CD4-positive, alpha-beta memory T cell (primary cell): ENCODE data around the gene DAZAP1. TPM values are rescaled to one million over a fixed set of nuclear protein-coding genes. Genes with fewer than 3 reads are reported as not detected.

ENCODE experiments used
- CTCF ChIA-PET: fragments of 350-600 bp; sonication (Branson Sonifier 250); formaldehyde crosslinking; loops from one replicate; lab custom pipeline; 2021; ENCODE audit warnings: inconsistent platforms; ENCODE audit not compliant: partially characterized antibody; lab: Charles Lee
- POLR2A ChIA-PET: fragments of 350-600 bp; sonication (Branson Sonifier 250); formaldehyde crosslinking; loops from one replicate; lab custom pipeline; 2021; ENCODE audit not compliant: partially characterized antibody; lab: Charles Lee
- DNase-seq, 5 donors: peaks; one replicate each; pipeline versions ENCODE4 v3.0.0 to v3.0.0-alpha.2; 2020 to 2022; ENCODE audit warnings: mixed read lengths in 1 of 5
- H3K27ac ChIP-seq: one replicate; pipeline ENCODE4 v1.7.0; 2013; ENCODE audit warnings: low read depth, low read length
- H3K27me3 ChIP-seq: 2 replicates; pipeline ENCODE4 v1.7.0; 2013; ENCODE audit warnings: mild to moderate bottlenecking, low read length, moderate library complexity; ENCODE audit not compliant: insufficient read depth
- H3K36me3 ChIP-seq: 2 replicates; pipeline ENCODE4 v1.7.0; 2013; ENCODE audit warnings: mild to moderate bottlenecking, low read length, moderate library complexity; ENCODE audit not compliant: insufficient read depth
- H3K4me1 ChIP-seq: 2 replicates; pipeline ENCODE4 v1.7.0; 2013; ENCODE audit warnings: mild to moderate bottlenecking, low read length, moderate library complexity; ENCODE audit not compliant: insufficient read depth
- H3K4me3 ChIP-seq, 2 donors: one replicate each; pipeline ENCODE4 v1.7.0; 2013; ENCODE audit warnings: low read length in 2 of 2, mild to moderate bottlenecking in 1 of 2
- H3K9me3 ChIP-seq, 2 donors: one replicate each; pipeline ENCODE4 v1.7.0; 2013; ENCODE audit warnings: low read length in 2 of 2, control low read depth in 1 of 2; ENCODE audit not compliant: control insufficient read depth in 1 of 2
- H3K27ac Mint-ChIP-seq, 7 donors: one replicate each; pipeline ENCODE4 v1.8.0; 2020 to 2021; ENCODE audit warnings: mixed read lengths in 7 of 7, mild to moderate bottlenecking in 6 of 7, inconsistent platforms in 3 of 7, moderate library complexity in 3 of 7
- H3K27me3 Mint-ChIP-seq, 2 donors: one replicate each; pipeline ENCODE4 v1.8.0; 2020 to 2021; ENCODE audit warnings: mixed read lengths in 2 of 2
- H3K36me3 Mint-ChIP-seq, 2 donors: one replicate each; pipeline ENCODE4 v1.8.0; 2020 to 2021; ENCODE audit warnings: mixed read lengths in 2 of 2, inconsistent platforms in 1 of 2, mild to moderate bottlenecking in 1 of 2
- H3K4me1 Mint-ChIP-seq, 4 donors: one replicate each; pipeline ENCODE4 v1.8.0; 2020 to 2021; ENCODE audit warnings: mixed read lengths in 4 of 4, mild to moderate bottlenecking in 1 of 4
- H3K4me3 Mint-ChIP-seq, 8 donors: one replicate each; pipeline ENCODE4 v1.8.0; 2020 to 2021; ENCODE audit warnings: mixed read lengths in 8 of 8, mild to moderate bottlenecking in 7 of 8, moderate library complexity in 6 of 8, inconsistent platforms in 3 of 8
- H3K9me3 Mint-ChIP-seq, 8 donors: one replicate each; pipeline ENCODE4 v1.8.0; 2020 to 2021; ENCODE audit warnings: mixed read lengths in 8 of 8, mild to moderate bottlenecking in 5 of 8, inconsistent platforms in 3 of 8, moderate library complexity in 1 of 8
- intact Hi-C: fragments of 100-400 bp; cut with micrococcal nuclease; formaldehyde crosslinking; loops from one replicate; pipeline ENCODE4 v1.15.1; 2023
- polyA plus RNA-seq, 2 donors: library from polyadenylated mRNA; unstranded; fragments of 300-500 nt; fragmentation: Illumina TruSeq; gene quantifications; one replicate each; pipeline ENCODE4 v1.2.3, GENCODE V29; 2021
- total RNA-seq, 2 experiments: library from RNA; stranded (reverse); gene quantifications; one replicate each; pipeline ENCODE4 v1.2.3, GENCODE V29; 2021

Gene DAZAP1
- total and polyA plus RNA-seq, 4 experiments from 2014 or later: 2.5 to 152 (median 76.1) TPM

GRCh38 chr19:1455336-1456120, 48.1 kb downstream of the DAZAP1 start:
- peaks cover 6 to 17% (median 12%) of the 10 kb centered on the region in 4 donors for H3K4me1 Mint-ChIP-seq
- CTCF ChIA-PET: interaction anchor here (1.0 kb wide), 1 partner anchor 10 kb away, joined by 3 read pairs; no protein-coding TSS in a partner anchor
- Histone ChIP-seq H3K4me1 (peaks cover 19% of the 10 kb centered on the region), H3K9me3 (no peaks in the 10 kb centered on the region), H3K36me3 (no peaks in the 10 kb centered on the region), H3K27ac (no peak overlapping the region), H3K4me3 (no peak overlapping the region), H3K27me3 (peaks cover 11% of the 10 kb centered on the region)
- POLR2A ChIA-PET: interaction anchor here (0.8 to 3.7 kb wide), 7 partner anchors 8 to 35 kb away, joined by 3 to 20 read pairs (median 4); partner anchors contain the start of gene PCSK4
- H3K36me3 Mint-ChIP-seq: no peaks in the 10 kb centered on the region
- intact Hi-C loops: no loop called here
- H3K27ac Mint-ChIP-seq: peak overlapping the region in 3 of 7 donors; percentile 62 to 87 (median 74)
- DNase-seq: peak; percentile 51 to 70 (median 55)
- peak overlapping the region in 6 of 8 donors; percentile 32 to 61 (median 56) for H3K4me3 Mint-ChIP-seq
- H3K27me3 Mint-ChIP-seq: peaks cover 20 to 38% of the 10 kb centered on the region in 2 donors
- H3K9me3 Mint-ChIP-seq: peaks cover 0 to 2% (median 0%) of the 10 kb centered on the region in 8 donors

GRCh38 chr19:1456121-1456900, 48.9 kb downstream of the DAZAP1 start:
- Mint-ChIP-seq H3K36me3 (no peaks in the 10 kb centered on the region), H3K27me3 (peaks cover 14 to 31% of the 10 kb centered on the region in 2 donors), H3K4me3 (no peak overlapping the region), H3K27ac (peak overlapping the region in 1 of 7 donors; percentile 74), H3K9me3 (peaks cover 0 to 2% (median 0%) of the 10 kb centered on the region in 8 donors), H3K4me1 (peaks cover 2 to 12% (median 7%) of the 10 kb centered on the region in 4 donors)
- Histone ChIP-seq H3K9me3 (no peaks in the 10 kb centered on the region), H3K4me3 (no peak overlapping the region), H3K4me1 (peaks cover 17% of the 10 kb centered on the region), H3K27ac (no peak overlapping the region), H3K36me3 (no peaks in the 10 kb centered on the region), H3K27me3 (peaks cover 4% of the 10 kb centered on the region)
- CTCF ChIA-PET: interaction anchor here (1.0 kb wide), 1 partner anchor 11 kb away, joined by 3 read pairs; no protein-coding TSS in a partner anchor
- DNase-seq: no peak
- POLR2A ChIA-PET: interaction anchor here (0.9 to 3.7 kb wide), 5 partner anchors 9 to 18 kb away, joined by 3 to 20 read pairs (median 4); no protein-coding TSS in a partner anchor
- intact Hi-C loops: no loop called here

GRCh38 chr19:1457031-1457739, 49.8 kb downstream of the DAZAP1 start:
- Mint-ChIP-seq H3K4me3 (no peak overlapping the region), H3K9me3 (peaks cover 0 to 2% (median 0%) of the 10 kb centered on the region in 8 donors), H3K27me3 (peaks cover 14 to 28% of the 10 kb centered on the region in 2 donors), H3K36me3 (no peaks in the 10 kb centered on the region), H3K27ac (no peak overlapping the region), H3K4me1 (peaks cover 2 to 12% (median 7%) of the 10 kb centered on the region in 4 donors)
- no peaks in the 10 kb centered on the region for H3K36me3 ChIP-seq
- H3K27ac ChIP-seq: no peak overlapping the region
- no peaks in the 10 kb centered on the region for H3K9me3 ChIP-seq
- H3K27me3 ChIP-seq: no peaks in the 10 kb centered on the region
- POLR2A ChIA-PET: interaction anchor here (1.9 to 3.7 kb wide), 2 partner anchors 13 to 15 kb away, joined by 4 to 20 read pairs; no protein-coding TSS in a partner anchor
- intact Hi-C loops: no loop called here
- no peak overlapping the region for H3K4me3 ChIP-seq
- CTCF ChIA-PET: no interaction called here
- H3K4me1 ChIP-seq: peaks cover 17% of the 10 kb centered on the region
- no peak for DNase-seq

GRCh38 chr19:1457892-1458291, 50.5 kb downstream of the DAZAP1 start:
- CTCF ChIA-PET: no interaction called here
- POLR2A ChIA-PET: no interaction called here
- Mint-ChIP-seq H3K4me3 (no peak overlapping the region), H3K27me3 (peaks cover 13 to 27% of the 10 kb centered on the region in 2 donors), H3K27ac (no peak overlapping the region), H3K9me3 (peaks cover 0 to 2% (median 0%) of the 10 kb centered on the region in 8 donors), H3K36me3 (no peaks in the 10 kb centered on the region), H3K4me1 (peaks cover 2 to 12% (median 7%) of the 10 kb centered on the region in 4 donors)
- Histone ChIP-seq H3K27me3 (no peaks in the 10 kb centered on the region), H3K36me3 (no peaks in the 10 kb centered on the region), H3K4me3 (no peak overlapping the region), H3K4me1 (peaks cover 17% of the 10 kb centered on the region), H3K9me3 (no peaks in the 10 kb centered on the region), H3K27ac (no peak overlapping the region)
- intact Hi-C loops: no loop called here
- DNase-seq: no peak

GRCh38 chr19:1459479-1459878, 52.1 kb downstream of the DAZAP1 start:
- peaks cover 9 to 22% of the 10 kb centered on the region in 2 donors for H3K27me3 Mint-ChIP-seq
- H3K4me1 Mint-ChIP-seq: peaks cover 2 to 12% (median 6%) of the 10 kb centered on the region in 4 donors
- no peaks in the 10 kb centered on the region for H3K36me3 Mint-ChIP-seq
- H3K27ac Mint-ChIP-seq: peak overlapping the region in 1 of 7 donors; percentile 59
- no peaks in the 10 kb centered on the region for H3K27me3 ChIP-seq
- no peak for DNase-seq
- H3K9me3 ChIP-seq: no peaks in the 10 kb centered on the region
- H3K4me3 Mint-ChIP-seq: no peak overlapping the region
- CTCF ChIA-PET: no interaction called here
- H3K9me3 Mint-ChIP-seq: peaks cover 0 to 2% (median 0%) of the 10 kb centered on the region in 8 donors
- peaks cover 17% of the 10 kb centered on the region for H3K4me1 ChIP-seq
- POLR2A ChIA-PET: no interaction called here
- intact Hi-C loops: no loop called here
- H3K4me3 ChIP-seq: no peak overlapping the region
- H3K27ac ChIP-seq: no peak overlapping the region
- no peaks in the 10 kb centered on the region for H3K36me3 ChIP-seq

- no peaks in the 10 kb centered on the region for H3K36me3 ChIP-seq
- peaks cover 0 to 2% (median 0%) of the 10 kb centered on the region in 8 donors for H3K9me3 Mint-ChIP-seq
- H3K27me3 Mint-ChIP-seq: peaks cover 8 to 16% of the 10 kb centered on the region in 2 donors
- POLR2A ChIA-PET: no interaction called here
- no peaks in the 10 kb centered on the region for H3K27me3 ChIP-seq
- intact Hi-C loops: no loop called here
- no peak overlapping the region for H3K4me3 ChIP-seq
- no peak for DNase-seq
- no peaks in the 10 kb centered on the region for H3K9me3 ChIP-seq
- H3K27ac Mint-ChIP-seq: no peak overlapping the region
- H3K36me3 Mint-ChIP-seq: no peaks in the 10 kb centered on the region
- H3K4me1 ChIP-seq: peaks cover 13% of the 10 kb centered on the region
- no peak overlapping the region for H3K4me3 Mint-ChIP-seq
- no peak overlapping the region for H3K27ac ChIP-seq
- H3K4me1 Mint-ChIP-seq: peaks cover 0 to 6% (median 5%) of the 10 kb centered on the region in 4 donors
- CTCF ChIA-PET: no interaction called here
Observed at GRCh38 chr19:1460033-1460995, 52.9 kb downstream of the DAZAP1 start.
